Activated CD8-positive, alpha-beta memory T cell treated with anti-CD3 and anti-CD28 coated beads, Interleukin-2, amount 50 U/mL, for 24 hours (primary cell): ENCODE data around the gene ATG4A.

Experiments
- DNase-seq: peaks from one replicate; pipeline ENCODE4 v3.0.0-alpha.2; 2020; ENCODE audit errors: extremely low read depth

The ATG4A gene

DNA sequence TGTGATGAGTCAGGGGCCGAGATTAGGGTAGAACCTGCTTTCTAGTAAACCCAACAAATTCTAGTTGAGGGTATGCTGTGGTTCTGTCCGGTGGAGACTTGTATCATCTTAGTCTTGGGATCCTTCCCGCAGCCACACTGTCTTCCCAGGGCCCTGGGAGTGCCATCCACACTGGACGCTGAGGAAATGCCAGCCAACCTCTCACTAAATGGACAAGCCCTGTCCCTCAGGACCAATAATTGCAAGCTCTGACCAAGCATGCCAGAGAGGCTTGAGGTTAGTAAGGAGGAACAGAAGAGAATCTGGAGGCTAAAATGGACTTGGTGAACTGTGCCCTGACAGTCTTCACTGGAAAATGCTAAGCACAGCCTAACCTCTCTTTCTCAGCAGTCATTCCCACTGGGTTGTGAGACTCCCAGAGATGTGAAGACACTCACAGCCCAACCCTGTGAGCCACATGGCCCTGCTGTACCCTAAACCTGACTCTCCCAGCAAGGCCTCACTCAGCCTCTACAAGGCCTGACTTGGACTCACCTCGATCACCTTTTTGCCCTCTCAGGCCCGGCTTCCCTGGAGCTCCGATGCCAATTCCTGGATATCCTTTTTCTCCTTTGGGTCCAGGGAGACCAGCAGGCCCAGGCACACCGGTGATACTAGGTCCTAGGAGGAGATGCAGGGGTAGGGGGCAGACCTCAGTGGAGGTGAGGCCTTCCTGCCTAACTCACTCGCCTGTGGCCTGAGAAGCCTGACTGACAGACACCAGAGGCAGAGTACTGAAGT, 77.6 kb downstream of the ATG4A start:
- DNase-seq: no peak

DNA sequence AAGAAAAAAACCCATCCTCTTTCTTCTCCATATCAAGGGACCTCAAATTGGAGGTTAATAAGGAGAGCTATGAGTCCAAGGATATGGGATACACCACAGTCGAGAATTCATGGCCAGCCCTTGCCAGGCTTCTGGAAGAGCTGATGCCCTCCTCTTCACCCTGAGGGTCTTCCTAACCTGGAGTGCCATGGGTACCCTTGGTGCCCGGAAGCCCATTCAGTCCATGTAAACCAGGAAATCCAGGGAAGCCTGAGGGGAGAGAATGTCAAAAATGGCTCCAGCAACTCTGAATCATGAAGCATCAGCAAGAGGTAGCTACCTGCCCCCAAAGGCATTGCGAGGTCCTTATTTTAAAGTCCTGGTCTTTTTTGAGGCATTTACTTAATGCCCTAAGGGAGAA, 78.2 kb downstream of the ATG4A start:
- no peak for DNase-seq

DNA sequence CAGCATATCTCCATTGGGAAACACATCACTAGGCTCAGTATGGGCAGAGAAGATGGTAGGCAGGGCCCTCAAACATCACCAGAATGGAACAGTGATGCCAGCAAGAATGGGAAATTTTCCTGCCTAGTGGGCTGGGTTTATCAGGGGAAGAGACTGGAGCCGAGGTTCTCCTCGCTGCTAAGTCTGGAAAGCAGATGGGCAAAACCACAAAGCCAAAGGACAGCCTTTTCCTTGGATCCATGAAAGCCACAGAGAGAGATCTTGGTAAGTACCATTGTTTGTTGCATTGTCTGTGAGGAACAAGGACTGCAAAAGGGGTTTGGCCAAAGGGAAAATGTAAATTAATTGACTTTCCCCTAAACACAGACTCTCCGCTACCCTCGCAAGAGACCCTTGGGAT, 80.1 kb downstream of the ATG4A start:
- DNase-seq: no peak

DNA sequence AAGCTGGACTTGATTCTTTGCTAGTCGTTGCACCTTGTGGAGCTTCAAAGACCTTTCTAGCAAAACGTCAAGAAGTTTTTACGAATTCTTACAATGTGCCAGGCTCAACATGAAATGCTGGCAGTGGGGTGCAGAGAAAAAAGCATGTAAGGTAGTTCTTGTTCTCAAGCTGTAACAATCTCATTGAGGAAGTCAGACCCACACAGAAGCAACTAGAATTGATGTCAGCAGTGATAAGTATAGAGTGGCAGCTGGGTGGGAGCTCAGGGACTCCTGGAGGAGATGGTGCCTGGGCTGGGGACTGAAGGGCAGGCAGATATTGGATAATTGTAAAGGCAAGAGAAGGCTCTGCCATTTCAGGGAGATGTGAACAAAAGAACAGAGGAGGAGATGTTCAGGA, 82.3 kb downstream of the ATG4A start:
- no peak for DNase-seq

DNA sequence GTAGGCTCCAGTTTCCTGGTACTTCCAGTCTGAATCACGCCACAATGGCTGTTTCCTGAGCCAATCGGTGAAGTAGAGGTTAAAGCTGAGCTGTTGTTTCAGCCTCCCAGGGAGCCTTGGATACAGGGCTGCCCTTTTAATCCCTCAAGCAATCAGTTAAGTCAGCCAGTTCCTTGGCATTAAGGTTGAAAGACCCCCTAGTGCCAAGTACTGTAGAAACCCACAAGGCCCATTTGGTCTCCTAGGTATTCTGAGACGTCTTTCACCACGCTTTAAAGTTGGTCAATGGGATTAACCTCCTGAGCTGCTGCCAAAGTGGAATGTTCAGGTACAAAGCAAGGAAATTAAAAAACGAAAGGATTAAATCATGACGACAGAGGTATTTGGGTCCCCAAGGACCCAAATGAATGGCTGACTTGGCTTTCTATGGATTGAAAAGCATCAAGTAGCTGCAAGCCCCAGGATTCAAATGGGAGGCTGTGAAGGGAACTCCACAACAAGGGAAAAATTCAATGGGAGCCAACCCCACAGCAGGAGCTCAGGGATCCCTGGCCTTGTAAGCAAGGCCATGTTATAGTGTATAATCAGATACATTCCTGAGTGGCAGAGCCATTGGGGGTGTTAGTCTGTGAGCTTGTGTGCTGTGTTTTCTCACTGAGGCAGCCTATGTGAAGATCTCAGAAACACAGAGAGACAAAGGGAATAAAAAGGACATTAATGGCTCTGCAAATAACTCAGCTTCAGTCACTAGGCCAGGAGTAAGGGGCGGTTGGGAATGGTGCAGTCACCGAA, 86.0 kb downstream of the ATG4A start:
- DNase-seq: no peak

DNA sequence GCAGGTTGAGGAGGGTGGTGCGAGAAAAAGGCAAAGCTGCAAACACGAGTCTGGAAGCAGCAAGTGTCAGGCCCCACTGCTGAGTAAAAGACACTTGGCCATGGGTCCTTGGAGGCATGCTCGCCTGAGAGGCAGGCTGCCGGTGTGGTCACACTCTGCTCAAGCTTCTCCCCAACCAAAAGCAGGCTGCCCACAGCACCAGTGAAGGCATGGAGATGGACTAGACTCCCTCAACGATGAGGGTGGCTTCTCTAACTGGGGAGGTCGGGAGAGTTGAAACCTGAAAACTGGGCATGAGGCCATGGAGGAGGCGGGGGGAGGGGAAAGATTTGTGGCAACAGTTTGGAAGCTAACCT, 86.5 kb downstream of the ATG4A start:
- DNase-seq: no peak

DNA sequence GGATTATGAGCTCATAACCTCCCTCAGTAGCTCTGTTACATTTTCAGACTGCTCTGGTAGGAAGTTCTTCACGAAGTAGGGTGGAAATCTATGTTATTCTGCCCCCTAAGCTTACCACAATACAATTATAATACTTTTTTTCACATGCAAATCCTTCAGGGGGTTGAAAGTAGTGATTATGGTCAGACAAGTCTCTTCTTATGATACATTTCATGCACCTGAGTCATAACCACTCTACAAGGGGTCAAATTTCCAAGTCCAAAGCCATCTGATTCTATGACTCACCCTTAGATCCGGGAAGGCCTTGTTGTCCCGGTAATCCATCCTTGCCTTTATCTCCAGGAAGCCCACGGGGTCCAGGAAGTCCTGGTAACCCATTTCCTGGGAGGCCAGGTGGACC, 95.2 kb downstream of the ATG4A start:
- no peak for DNase-seq

DNA sequence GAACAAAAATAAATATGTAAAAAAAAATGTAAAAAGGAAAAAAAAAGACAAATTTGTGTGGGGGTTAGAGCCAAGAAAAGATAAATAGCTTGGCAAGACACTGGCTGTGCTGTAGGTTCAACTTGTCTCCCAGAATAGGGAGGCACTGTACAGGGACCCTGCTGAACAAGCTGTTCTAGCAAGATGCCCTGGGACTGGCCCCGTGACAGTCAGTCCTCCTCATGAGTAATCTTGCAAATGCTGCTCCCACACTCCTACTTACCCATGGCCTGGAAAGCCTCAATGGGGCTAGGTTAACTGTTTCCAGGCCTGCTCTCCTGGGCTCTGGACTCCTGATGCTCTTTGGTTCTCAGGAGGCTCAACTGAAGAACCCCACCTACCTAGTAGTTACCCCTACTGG, 106.8 kb downstream of the ATG4A start:
- DNase-seq: no peak

DNA sequence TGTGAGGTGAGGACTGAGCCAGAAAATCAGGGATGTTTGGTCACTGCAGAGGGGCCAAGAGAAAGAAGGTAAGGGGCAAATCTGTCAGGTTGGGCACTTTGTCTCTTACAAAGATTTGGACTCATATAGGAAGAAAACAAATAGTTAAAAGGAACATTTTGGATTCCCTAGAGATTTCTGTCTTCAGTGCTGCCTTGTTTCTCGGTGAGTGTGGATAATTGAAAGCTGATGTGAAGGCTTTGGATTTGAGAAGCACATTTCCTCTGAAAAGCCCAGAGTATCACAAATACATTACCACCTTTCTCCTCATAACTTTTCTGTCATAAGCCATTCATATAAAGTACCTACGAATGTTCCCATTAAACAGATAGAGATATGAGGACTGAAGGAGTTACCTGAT, 107.5 kb downstream of the ATG4A start:
- DNase-seq: no peak

DNA sequence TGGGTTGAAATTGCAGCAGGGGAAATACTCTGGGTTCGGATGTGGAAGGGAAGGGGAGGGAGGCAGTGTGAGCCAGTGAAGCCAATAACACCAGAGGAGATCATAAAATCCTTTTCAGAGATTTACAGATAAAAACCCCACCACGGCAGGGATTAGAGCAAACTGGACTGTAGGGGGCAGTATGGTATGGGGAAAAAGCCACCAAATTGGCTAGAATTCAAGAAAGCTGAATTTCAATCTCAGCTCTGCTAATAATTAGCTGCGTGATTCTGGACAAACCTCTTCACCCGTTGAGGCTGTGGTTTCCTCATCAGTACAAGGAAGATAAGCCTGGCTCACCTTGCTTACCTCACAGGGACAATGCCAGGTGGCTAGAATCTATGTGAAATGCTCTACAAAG, 108.1 kb downstream of the ATG4A start:
- DNase-seq: no peak

DNA sequence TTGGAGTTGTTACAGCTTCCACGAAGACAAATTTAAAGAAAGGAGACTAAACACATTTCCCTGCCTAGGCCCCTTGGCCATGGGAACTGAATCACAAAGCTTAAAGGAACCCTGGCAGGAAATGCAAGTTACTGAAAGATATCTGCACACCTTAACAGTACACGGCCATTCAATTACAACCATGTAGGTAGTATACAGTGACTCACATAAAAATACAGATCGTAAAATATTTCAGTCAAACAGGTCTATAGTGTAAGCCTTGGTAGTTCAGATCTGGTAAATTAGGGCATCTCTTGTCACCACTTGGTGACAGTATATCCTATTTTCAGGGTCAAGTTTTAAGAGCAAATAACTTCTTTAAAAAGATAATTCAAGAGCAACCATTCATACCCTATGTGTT, 112.0 kb downstream of the ATG4A start:
- no peak for DNase-seq
